ENCODE data around the gene MGAT3. TPM values are rescaled to one million over a fixed set of nuclear protein-coding genes. Genes with fewer than 3 reads are reported as not detected.

The MGAT3 gene
- total RNA-seq, 1 experiment from 2014 or later = 5.0 TPM

DNA sequence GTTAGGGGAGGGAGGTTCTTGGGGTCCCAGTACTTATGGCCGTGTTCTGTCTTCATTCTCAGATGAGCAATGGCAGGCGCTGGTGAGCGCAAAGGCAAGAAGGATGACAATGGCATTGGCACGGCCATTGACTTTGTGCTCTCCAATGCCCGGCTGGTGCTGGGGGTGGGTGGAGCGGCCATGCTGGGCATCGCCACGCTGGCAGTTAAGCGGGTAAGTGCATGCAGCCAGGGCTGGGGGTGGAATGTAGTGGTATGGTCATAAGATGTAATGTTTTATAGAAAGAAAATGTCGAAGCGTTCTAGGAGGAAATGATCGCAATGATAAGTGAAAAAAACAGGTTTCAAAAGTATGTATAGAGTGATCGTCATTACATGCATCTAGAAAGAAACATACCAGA is 54.4 kb downstream of the MGAT3 start:
- H3K27me3 ChIP-seq (ENCODE audit: insufficient read depth, low read length) = peaks cover 40% of the 10 kb centered on the region; the same call in 1 of the 2 replicates
- no peak overlapping the region for H4K91ac ChIP-seq (ENCODE audit: insufficient read length, low read depth, low read length)
- no peak overlapping the region for H2BK15ac ChIP-seq (ENCODE audit: low read depth, low read length)
- no peak overlapping the region for H3K4ac ChIP-seq (ENCODE audit: low read depth, low read length)
- H3K14ac ChIP-seq (ENCODE audit: insufficient read depth, low read length) = no peak overlapping the region
- no peak overlapping the region for H2AFZ ChIP-seq (ENCODE audit: low read length)
- Mint-ChIP-seq H3K4me1 (peaks cover 4 to 5% of the 10 kb centered on the region in 2 experiments; a peak in 3 of 4 replicates), H3K36me3 (ENCODE audit: insufficient read depth in 1 of 3, low read depth in 3 of 3) (peaks cover 76 to 96% (median 82%) of the 10 kb centered on the region in 3 experiments), H3K27ac (no peak overlapping the region), H3K27me3 (ENCODE audit: low read depth) (peaks cover 100% of the 10 kb centered on the region), H3K9me3 (no peaks in the 10 kb centered on the region; a peak in 2 of 5 replicates), H3K4me3 (no peak overlapping the region; a peak in 1 of 5 replicates)
- H2BK20ac ChIP-seq (ENCODE audit: low read depth, low read length, poor library complexity, severe bottlenecking) = no peak overlapping the region
- H3T11ph ChIP-seq (ENCODE audit: low read length) = no peak overlapping the region
- H3K56ac ChIP-seq (ENCODE audit: insufficient read length, low read depth, low read length) = no peak overlapping the region
- H3K79me2 ChIP-seq (ENCODE audit: insufficient read depth, low read length) = no peaks in the 10 kb centered on the region
- H2BK12ac ChIP-seq (ENCODE audit: insufficient read length, low read depth, low read length) = no peak overlapping the region
- H3K9ac ChIP-seq (ENCODE audit: extremely low read depth, insufficient read length, low read length) = no peak overlapping the region
- H2AK5ac ChIP-seq (ENCODE audit: insufficient read length, low read length) = no peak overlapping the region
- peaks cover 3% of the 10 kb centered on the region for H4K20me1 ChIP-seq (ENCODE audit: control insufficient read depth, insufficient read depth, insufficient read length)
- H2BK120ac ChIP-seq (ENCODE audit: low read depth, low read length, poor library complexity, severe bottlenecking) = no peak overlapping the region
- H3K4me2 ChIP-seq (ENCODE audit: insufficient read depth, insufficient read length, low read length) = no peak overlapping the region
- TF ChIP-seq, protein P1, sequence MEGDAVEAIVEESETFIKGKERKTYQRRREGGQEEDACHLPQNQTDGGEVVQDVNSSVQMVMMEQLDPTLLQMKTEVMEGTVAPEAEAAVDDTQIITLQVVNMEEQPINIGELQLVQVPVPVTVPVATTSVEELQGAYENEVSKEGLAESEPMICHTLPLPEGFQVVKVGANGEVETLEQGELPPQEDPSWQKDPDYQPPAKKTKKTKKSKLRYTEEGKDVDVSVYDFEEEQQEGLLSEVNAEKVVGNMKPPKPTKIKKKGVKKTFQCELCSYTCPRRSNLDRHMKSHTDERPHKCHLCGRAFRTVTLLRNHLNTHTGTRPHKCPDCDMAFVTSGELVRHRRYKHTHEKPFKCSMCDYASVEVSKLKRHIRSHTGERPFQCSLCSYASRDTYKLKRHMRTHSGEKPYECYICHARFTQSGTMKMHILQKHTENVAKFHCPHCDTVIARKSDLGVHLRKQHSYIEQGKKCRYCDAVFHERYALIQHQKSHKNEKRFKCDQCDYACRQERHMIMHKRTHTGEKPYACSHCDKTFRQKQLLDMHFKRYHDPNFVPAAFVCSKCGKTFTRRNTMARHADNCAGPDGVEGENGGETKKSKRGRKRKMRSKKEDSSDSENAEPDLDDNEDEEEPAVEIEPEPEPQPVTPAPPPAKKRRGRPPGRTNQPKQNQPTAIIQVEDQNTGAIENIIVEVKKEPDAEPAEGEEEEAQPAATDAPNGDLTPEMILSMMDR (conservative IDR thresholded peaks at IDR 0.05) = no peak
- no peak for DNase-seq
- no peak overlapping the region for H3K23ac ChIP-seq (ENCODE audit: insufficient read length, low read depth, low read length)
- no peak overlapping the region for H3K27ac ChIP-seq (ENCODE audit: insufficient read length, low read depth, low read length)
- no peak overlapping the region for H4K8ac ChIP-seq (replicated peaks; ENCODE audit: insufficient read length, low read depth, low read length)
- WGBS (ENCODE audit: extremely low coverage, insufficient read length, low lambda C conversion rate) = 100% methylated on average over 3 of the region's 13 CpGs
- H3K9me3 ChIP-seq (ENCODE audit: control insufficient read depth, low read depth, low read length) = no peaks in the 10 kb centered on the region
- no peak overlapping the region for H4K5ac ChIP-seq (ENCODE audit: insufficient read length, low read depth, low read length)
- H3K79me1 ChIP-seq (ENCODE audit: insufficient read depth, low read depth, low read length, poor library complexity, severe bottlenecking) = no peaks in the 10 kb centered on the region
- no peak overlapping the region for H2BK5ac ChIP-seq (ENCODE audit: insufficient read length, low read length)
- no peak overlapping the region for H3K18ac ChIP-seq (ENCODE audit: insufficient read length, low read depth, low read length)
- no peaks in the 10 kb centered on the region for H3K4me1 ChIP-seq (ENCODE audit: insufficient read depth, low read length)
- H3K23me2 ChIP-seq (ENCODE audit: insufficient read length, low read depth, low read length, poor library complexity, severe bottlenecking) = no peaks in the 10 kb centered on the region

Data from H9 (cell line).